Endothelial cell (in vitro differentiated cells): ENCODE measurements around the gene DUSP6. TPM values are rescaled to one million over a fixed set of nuclear protein-coding genes. Genes with fewer than 3 reads are reported as not detected.

ENCODE experiments used
- DNase-seq: peaks from one replicate; pipeline ENCODE4 v3.0.0; 2021; ENCODE audit warnings: low spot score
- H3K27ac Mint-ChIP-seq: one replicate; pipeline ENCODE4 v1.8.0; 2021; ENCODE audit warnings: mixed read lengths, inconsistent platforms; ENCODE audit not compliant: unreplicated experiment
- H3K27me3 Mint-ChIP-seq: one replicate; pipeline ENCODE4 v1.8.0; 2021; ENCODE audit warnings: mild to moderate bottlenecking, moderate library complexity, mixed read lengths, inconsistent platforms; ENCODE audit not compliant: unreplicated experiment
- H3K36me3 Mint-ChIP-seq: one replicate; pipeline ENCODE4 v1.8.0; 2021; ENCODE audit warnings: mild to moderate bottlenecking, low read depth, mixed read lengths, inconsistent platforms; ENCODE audit not compliant: unreplicated experiment
- H3K4me1 Mint-ChIP-seq: one replicate; pipeline ENCODE4 v1.8.0; 2021; ENCODE audit warnings: mild to moderate bottlenecking, mixed read lengths, inconsistent platforms; ENCODE audit not compliant: unreplicated experiment
- H3K4me3 Mint-ChIP-seq: one replicate; pipeline ENCODE4 v1.8.0; 2021; ENCODE audit warnings: mild to moderate bottlenecking, mixed read lengths, inconsistent platforms; ENCODE audit not compliant: unreplicated experiment
- H3K9me3 Mint-ChIP-seq: one replicate; pipeline ENCODE4 v1.8.0; 2021; ENCODE audit warnings: mixed read lengths, inconsistent platforms; ENCODE audit not compliant: unreplicated experiment
- total RNA-seq: library from RNA; stranded (reverse); fragmentation: NEBNext Ultra II Directional; extraction: Animal tissue kit (Norgen Biotek cat#: 25700); gene quantifications from one replicate; pipeline ENCODE4 v1.2.1, GENCODE V29; 2021; ENCODE audit not compliant: unreplicated experiment
- TF ChIP-seq, protein P1 (sequence below): fragments of 200-600 bp; sonication (generic); IDR thresholded peaks from one replicate; pipeline ENCODE4 v1.5.0; 2021; ENCODE audit warnings: antibody characterized with exemption; ENCODE audit not compliant: unreplicated experiment

DUSP6 gene
- total RNA-seq, 1 donor from 2014 or later = 232 TPM

DNA sequence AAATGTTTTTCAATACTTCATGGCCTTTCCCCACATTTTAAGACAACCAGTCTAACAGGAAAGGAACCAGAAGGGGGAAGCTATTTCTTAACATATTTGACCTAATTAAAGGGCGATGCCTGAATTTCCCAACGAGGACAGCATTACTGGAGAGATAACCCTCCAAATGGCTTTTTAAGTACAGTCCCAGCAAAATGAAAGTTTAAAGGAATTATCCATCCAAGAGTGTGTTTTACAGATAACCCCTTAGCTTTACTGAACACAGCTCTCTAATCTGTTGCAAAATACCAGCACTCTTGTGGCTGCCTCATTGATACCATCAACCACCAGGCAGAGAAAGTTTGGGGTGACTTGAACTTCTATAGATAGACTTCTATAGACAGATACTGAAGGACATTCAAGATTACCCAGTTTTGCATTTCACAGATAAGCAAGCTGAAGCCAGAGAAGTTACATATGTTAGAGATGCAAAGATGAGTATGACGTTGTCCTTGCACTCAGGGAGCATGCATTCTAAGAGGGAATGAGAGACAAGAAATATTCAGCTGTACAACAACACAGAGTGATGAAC lies 41.3 kb upstream of the DUSP6 start:
- TF ChIP-seq, protein P1, sequence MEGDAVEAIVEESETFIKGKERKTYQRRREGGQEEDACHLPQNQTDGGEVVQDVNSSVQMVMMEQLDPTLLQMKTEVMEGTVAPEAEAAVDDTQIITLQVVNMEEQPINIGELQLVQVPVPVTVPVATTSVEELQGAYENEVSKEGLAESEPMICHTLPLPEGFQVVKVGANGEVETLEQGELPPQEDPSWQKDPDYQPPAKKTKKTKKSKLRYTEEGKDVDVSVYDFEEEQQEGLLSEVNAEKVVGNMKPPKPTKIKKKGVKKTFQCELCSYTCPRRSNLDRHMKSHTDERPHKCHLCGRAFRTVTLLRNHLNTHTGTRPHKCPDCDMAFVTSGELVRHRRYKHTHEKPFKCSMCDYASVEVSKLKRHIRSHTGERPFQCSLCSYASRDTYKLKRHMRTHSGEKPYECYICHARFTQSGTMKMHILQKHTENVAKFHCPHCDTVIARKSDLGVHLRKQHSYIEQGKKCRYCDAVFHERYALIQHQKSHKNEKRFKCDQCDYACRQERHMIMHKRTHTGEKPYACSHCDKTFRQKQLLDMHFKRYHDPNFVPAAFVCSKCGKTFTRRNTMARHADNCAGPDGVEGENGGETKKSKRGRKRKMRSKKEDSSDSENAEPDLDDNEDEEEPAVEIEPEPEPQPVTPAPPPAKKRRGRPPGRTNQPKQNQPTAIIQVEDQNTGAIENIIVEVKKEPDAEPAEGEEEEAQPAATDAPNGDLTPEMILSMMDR = no peak
- Mint-ChIP-seq H3K27me3 (peaks cover 3% of the 10 kb centered on the region), H3K9me3 (no peaks in the 10 kb centered on the region), H3K36me3 (peaks cover 2% of the 10 kb centered on the region), H3K4me1 (peaks cover 22% of the 10 kb centered on the region), H3K27ac (no peak overlapping the region), H3K4me3 (no peak overlapping the region)
- no peak for DNase-seq

DNA sequence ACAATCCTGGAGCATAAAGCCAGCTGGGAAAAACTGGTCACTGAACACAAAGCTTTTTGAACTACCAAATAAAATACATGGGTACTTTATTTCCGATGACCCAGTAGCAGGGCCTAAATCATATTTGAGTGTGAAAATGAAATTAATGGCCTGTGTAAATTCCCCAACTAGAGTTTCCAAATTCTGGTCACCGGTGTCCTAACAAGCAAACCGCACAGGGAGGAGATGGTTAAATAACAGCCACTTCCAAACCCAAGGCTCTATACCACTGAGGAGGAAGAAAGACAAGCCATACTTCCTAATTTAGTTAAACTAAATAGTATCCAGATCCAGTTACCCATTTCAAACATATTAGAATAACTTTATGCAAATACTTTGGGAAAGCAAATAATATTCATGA lies 40.1 kb upstream of the DUSP6 start:
- TF ChIP-seq, protein P1 = no peak
- Mint-ChIP-seq H3K4me3 (no peak overlapping the region), H3K36me3 (peaks cover 2% of the 10 kb centered on the region), H3K27me3 (peaks cover 3% of the 10 kb centered on the region), H3K27ac (no peak overlapping the region), H3K9me3 (no peaks in the 10 kb centered on the region), H3K4me1 (peaks cover 22% of the 10 kb centered on the region)
- no peak for DNase-seq

DNA sequence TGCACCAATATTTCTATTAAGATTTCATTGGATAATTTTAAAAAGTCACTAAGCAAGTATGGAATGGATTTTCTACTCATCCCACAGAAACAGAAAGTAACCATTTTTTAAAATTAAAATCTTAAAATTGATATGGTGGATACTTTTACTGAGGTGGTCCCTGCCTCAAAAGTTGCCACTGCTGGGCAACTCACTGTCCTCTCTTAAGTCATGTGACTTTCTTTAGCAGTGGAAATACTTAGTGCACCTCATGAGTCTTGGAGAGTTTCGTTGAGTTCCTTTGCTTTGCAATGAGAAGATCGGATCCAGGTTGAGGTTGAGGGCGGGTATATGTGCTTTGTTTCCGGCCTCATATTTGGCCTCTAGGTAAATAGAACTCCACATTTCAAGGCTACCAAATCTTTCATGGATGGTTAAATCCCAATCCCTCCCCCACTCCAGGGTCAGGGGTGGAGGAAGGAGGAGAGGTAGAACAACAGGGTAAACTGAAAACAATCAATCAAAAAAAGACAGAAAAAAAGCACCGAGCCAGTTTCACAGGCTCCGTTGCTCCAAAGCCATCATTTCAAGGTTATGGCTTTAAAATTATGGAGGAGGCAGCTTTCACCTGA lies 39.5 kb upstream of the DUSP6 start:
- H3K9me3 Mint-ChIP-seq = no peaks in the 10 kb centered on the region
- TF ChIP-seq, protein P1 = no peak
- peaks cover 2% of the 10 kb centered on the region for H3K36me3 Mint-ChIP-seq
- no peak overlapping the region for H3K27ac Mint-ChIP-seq
- H3K27me3 Mint-ChIP-seq = peaks cover 3% of the 10 kb centered on the region
- no peak for DNase-seq
- H3K4me1 Mint-ChIP-seq = peaks cover 22% of the 10 kb centered on the region
- no peak overlapping the region for H3K4me3 Mint-ChIP-seq

DNA sequence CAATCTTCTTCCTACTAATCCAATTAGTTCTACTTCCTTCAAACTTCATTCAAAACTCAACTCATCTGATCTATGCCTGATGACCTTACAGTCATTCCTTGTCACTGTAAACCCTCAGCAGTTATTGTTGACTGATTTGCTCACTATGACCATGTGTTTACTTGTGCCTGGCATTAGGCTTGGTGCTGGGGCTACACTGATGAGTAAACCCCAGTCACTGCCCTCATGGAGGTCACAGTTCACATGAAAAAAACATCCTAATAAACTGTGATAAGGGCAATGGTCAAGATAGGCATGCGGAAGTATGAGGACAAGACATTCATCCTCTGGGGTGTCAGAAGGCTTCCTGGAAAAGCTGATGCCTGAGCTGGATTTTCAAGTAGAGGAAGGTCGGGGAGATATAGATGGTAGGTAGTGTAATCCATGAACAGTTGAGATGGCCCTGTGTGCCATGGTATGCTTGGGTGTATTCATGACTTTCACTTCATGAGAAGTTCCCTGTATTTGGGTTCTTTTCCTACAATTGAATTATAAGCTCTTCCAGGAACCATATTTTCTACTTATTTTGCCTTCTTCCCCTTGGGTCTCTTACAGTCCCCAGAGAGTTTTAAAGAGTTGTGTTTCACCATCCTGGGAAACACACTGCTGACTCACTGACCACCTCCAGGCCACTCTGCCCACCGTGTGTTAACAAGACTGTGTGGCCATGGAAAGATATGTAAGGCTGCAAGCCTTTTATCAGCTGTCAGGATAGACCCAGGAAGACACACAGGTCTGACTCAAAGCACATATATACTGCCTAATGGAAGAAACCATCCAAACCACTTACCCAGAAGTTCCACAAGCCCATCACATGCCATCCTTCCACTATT lies 38.7 kb upstream of the DUSP6 start:
- H3K36me3 Mint-ChIP-seq = peaks cover 2% of the 10 kb centered on the region
- no peak overlapping the region for H3K4me3 Mint-ChIP-seq
- no peaks in the 10 kb centered on the region for H3K9me3 Mint-ChIP-seq
- TF ChIP-seq, protein P1 = no peak
- H3K27me3 Mint-ChIP-seq = peaks cover 3% of the 10 kb centered on the region
- peak overlapping the region; percentile 13 for H3K27ac Mint-ChIP-seq
- no peak for DNase-seq
- peaks cover 22% of the 10 kb centered on the region for H3K4me1 Mint-ChIP-seq
